GM12874 (cell line): ENCODE data around the gene HES3.

Source experiments
- TF ChIP-seq, protein P1 (sequence below): IDR thresholded peaks from 2 replicates; pipeline ENCODE4 v1.5.1; 2011; ENCODE audit warnings: low read depth, mild to moderate bottlenecking, control low read depth, low read length, moderate library complexity; ENCODE audit not compliant: insufficient read depth

The HES3 gene

DNA sequence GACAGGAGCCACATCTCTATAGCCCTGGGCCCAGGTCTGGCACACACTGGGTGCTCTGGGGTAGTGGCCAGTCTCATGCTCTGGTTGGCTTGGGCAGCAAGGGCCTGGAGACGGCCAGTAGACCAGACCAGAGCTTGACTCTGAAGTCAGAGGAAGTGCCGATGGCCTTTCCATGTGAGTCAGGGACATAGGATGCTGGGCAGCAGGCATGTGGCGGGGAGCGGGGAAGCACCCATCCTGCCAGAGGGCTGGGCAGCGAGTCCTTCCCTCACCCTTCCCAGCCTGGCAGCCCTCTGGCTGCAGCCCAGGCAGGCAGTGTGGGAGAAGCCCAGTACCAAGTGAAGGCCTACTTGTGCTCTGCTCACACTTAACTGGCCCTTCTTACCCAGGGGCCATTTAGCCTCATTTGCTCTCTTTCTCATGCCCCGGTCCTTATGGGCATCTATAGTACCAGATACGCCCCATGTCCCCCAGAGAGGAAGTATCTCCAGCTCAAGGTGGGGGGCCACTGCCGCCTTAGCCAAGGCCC is 13.6 kb downstream of the HES3 start:
- TF ChIP-seq, protein P1, sequence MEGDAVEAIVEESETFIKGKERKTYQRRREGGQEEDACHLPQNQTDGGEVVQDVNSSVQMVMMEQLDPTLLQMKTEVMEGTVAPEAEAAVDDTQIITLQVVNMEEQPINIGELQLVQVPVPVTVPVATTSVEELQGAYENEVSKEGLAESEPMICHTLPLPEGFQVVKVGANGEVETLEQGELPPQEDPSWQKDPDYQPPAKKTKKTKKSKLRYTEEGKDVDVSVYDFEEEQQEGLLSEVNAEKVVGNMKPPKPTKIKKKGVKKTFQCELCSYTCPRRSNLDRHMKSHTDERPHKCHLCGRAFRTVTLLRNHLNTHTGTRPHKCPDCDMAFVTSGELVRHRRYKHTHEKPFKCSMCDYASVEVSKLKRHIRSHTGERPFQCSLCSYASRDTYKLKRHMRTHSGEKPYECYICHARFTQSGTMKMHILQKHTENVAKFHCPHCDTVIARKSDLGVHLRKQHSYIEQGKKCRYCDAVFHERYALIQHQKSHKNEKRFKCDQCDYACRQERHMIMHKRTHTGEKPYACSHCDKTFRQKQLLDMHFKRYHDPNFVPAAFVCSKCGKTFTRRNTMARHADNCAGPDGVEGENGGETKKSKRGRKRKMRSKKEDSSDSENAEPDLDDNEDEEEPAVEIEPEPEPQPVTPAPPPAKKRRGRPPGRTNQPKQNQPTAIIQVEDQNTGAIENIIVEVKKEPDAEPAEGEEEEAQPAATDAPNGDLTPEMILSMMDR, result no peak

DNA sequence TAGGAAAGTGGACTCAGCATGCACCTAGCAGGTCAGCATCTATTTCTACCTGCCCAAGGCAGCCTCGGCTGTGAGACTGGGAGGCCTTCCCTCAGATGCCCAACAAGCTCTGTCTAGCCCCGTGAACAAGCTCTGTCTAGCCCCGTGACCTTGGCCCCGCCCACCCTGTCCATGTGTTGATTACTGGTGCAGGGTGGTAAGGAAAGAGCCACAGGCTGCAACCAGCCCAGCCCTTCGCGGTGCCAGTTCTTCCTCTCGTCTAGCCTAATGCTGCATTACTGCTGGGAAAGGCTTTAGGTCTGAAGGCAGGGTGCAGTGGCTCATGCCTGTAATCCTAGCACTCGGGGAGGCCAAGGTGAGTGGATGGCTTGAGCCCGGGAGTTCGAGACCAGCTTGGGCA is 14.7 kb downstream of the HES3 start:
- TF ChIP-seq, protein P1, result no peak

DNA sequence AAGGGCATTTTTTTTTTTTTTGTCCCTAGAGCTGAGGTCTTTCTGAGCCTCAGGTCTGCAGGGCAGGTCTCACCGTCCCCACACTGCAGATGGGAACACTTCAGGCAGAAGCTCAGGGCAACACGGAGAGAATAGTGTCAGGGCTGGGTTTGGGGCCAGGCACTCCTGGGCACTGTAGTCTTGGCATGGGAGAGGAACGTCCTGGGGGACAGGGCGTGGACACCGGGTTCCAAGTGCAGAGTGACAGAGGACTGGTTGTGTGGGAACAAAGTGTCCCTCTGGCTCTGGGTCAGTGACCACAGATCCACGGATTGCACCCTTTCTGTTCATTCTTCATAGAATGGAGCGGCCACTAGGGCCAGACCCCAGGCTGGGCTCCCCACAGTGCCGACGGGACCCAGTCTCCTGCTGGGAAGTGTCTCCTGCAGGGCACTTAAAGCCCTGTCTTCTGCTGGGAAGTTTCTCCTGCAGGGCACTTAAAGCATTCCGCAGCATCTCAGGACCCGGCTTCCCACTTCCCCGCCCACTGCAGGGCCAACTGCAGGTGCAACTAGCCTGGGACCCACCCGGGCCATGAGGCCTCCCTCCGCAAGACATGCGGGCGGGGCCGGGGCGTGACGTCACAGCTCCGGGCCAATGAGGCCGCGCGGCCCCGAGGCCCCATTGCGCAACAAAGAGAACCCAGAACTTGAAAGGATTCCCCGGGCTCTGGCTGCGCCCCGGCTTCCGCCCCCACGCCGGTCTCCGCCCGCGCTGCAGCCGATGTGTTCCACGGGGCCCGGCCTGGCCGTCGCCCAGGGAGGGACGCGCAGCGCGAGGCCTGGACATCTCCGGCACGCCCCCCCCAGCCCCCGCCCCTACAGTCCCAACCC is 15.7 kb downstream of the HES3 start:
- TF ChIP-seq, protein P1, result no peak

DNA sequence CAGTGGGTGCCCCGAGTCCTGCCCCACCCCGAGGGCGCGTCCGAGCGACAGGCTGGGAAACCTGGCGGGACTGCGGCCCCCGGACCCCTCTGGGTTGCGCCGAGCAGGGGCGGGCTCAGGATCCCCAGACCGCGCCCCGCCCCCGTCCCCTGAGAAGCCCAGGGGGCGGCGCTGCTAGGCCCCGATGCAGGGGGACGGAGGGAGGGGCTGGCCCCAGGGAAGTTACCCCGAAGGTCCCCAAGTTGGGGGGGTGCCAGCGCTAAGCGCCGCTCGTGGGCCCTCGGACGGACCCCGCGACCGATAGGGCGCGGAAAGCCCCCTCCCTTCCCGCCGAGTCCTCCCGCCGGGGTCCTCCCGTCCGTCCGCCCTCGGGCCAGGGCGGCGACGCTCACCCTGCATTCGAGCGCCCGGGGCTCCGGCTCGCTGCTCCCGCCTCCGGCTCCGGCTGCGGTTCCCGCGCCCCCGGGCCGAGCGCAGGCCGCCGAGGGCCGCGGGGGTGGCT is 16.5 kb downstream of the HES3 start:
- TF ChIP-seq, protein P1, result no peak

DNA sequence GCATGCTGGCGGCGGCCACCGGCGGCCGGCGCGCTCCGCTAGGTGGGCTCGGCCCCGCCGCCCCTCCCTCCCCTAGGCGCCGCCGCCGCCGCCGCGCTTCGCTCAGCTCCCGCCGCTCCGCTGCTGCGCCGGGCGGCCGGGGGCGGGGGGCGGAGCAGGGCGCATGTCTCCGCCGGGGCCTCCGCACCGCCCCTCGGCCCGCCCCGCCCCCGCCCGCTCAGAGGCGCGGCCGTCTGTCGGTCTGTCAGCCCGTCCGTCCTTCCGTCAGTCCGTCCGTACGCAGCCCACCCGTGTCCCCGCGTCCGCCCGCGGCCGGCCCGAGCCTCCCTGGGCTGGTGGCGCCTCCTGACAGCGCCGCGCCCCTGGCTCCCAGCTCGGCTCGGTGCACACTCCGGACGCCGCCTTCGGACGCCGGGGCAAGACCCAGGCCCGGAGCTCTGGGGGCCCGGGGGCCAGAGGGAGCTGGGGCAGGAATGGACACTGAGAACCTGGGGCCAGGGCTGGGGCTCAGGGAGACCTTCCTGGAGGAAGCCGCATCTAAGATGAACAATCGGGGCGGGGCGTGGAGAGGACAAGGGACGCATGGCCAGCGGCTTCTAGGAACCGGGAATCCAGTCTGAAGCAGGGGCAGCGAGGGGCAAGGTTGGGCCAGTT is 17.1 kb downstream of the HES3 start, which contains the start of gene GPR153:
Gene GPR153, minus strand, starts transcription at position 138 of the 654 bp plus-strand sequence. CDS start 6,193 bp downstream, outside the sequence.
- TF ChIP-seq, protein P1, result no peak

DNA sequence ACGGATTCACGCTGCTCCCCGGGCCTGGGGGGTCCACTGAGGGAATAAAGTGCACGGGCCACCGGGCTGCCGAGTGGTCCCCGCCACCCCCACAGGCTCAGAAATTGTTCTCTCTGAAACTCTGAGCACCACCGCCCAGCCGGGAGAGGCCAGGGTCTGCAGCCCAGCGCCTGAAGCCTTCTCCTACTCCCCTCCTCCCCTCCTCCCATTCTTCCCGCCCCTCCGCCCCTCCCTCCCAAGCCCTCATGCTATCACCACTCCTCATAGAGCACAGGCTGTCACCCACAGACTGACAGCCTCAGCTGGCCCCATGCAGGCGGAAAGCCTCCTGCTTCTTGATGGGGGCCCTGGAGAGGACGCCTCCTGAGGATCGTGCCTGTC is 17.6 kb downstream of the HES3 start:
- TF ChIP-seq, protein P1, result no peak
